Measurements from ENCODE around the gene RFX2.
"Not testable (repeated sequence)": the region's sequence is repeated elsewhere in the genome, so short reads cannot be mapped to it uniquely, and the experiment has no call there.

The RFX2 gene

DNA sequence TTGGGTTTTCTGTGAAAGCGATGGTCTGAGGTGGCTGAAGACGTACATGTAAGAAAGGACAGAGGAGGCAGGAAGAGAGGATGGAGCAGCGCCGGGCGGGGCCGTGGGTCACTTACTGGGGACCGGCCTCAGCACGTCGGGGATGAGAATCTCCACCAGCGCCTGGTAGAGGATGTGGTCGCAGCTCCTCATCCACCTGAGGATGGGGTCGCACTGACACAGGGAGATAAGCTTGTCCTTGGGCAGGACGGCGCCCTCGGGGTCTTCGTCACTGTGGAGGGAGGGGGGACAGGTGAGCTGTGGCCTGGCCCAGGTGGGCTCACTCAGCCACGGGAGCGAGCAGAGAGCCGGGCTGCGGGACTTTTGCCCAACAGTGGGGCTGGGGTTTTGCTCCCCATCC, 103.4 kb downstream of the RFX2 start:
- TF ChIP-seq, protein P1, sequence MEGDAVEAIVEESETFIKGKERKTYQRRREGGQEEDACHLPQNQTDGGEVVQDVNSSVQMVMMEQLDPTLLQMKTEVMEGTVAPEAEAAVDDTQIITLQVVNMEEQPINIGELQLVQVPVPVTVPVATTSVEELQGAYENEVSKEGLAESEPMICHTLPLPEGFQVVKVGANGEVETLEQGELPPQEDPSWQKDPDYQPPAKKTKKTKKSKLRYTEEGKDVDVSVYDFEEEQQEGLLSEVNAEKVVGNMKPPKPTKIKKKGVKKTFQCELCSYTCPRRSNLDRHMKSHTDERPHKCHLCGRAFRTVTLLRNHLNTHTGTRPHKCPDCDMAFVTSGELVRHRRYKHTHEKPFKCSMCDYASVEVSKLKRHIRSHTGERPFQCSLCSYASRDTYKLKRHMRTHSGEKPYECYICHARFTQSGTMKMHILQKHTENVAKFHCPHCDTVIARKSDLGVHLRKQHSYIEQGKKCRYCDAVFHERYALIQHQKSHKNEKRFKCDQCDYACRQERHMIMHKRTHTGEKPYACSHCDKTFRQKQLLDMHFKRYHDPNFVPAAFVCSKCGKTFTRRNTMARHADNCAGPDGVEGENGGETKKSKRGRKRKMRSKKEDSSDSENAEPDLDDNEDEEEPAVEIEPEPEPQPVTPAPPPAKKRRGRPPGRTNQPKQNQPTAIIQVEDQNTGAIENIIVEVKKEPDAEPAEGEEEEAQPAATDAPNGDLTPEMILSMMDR (IDR thresholded peaks at IDR 0.05; ENCODE audit: insufficient read depth, low read length, missing control alignments), result no peak
- no peak overlapping the region for H3K4me3 ChIP-seq (ENCODE audit: low read depth, low read length)
- CTCF ChIA-PET, result interaction anchor here (1.1 to 2.2 kb wide), 4 partner anchors 11 to 20 kb away, joined by 4 to 11 read pairs (median 5); no protein-coding TSS in a partner anchor
- no peak for DNase-seq (ENCODE audit: low read depth, low spot score)
- POLR2A ChIA-PET, result no interaction called here

DNA sequence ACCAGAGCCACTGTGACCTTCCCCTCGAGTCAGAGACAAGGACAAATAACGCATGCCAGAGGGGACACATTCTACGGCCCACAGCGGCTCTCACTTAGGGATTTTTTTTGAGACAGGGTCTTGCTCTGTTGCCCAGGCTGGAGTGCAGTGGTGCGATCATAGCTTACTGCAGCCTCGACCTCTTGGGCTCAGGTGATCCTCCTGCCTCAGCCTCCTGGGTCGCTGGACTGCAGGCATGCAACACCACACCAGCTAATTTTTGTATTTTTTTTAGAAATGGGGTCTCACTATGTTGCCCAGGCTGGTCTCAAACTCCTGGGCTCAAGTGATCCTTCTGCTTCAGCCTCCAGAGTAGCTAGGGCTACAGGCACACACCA, 104.2 kb downstream of the RFX2 start:
- POLR2A ChIA-PET; DNase-seq (ENCODE audit: low read depth, low spot score); H3K4me3 ChIP-seq (ENCODE audit: low read depth, low read length): not testable (repeated sequence)
- CTCF ChIA-PET, result interaction anchor here (0.9 to 2.2 kb wide), 3 partner anchors 16 to 38 kb away, joined by 3 to 11 read pairs (median 3); no protein-coding TSS in a partner anchor

DNA sequence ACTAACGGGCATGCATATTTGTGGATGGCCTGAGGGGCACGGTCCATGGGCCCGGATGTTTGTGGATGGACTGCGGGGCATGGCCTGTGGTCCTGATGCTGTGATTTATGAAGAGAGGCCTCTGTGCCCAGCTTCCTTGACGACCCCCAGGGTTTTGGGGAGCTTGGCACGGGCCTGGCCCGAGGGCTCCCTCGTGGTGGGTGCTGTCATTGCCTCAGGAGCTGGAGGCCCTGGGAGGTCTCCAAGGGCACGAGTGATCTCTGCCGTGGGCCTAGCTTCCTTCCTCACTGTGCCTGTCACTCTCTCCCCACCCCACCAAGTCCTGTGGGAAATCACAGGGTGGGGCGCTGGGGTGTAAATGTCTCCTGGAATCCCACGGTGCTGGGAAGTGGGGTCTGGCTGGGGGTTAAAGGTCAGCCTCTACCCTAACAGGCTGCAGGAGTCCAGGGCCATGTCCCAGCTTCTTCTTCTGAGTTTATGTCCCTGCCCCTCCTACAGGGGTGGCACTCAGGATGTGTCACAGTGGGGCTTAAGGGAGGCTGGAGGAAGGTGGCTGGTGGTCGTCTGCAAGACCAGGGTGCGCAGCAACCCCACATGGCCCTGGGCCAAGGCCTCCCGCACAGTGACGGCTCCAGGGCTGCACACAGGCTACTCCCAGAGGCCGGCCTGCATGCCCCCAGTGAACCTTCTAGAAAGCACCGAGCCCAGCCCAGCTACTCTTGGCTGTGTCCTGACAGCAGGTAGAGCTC, 104.8 kb downstream of the RFX2 start:
- CTCF ChIA-PET, result interaction anchor here (0.9 to 2.2 kb wide), 4 partner anchors 14 to 38 kb away, joined by 3 to 11 read pairs (median 3); no protein-coding TSS in a partner anchor

DNA sequence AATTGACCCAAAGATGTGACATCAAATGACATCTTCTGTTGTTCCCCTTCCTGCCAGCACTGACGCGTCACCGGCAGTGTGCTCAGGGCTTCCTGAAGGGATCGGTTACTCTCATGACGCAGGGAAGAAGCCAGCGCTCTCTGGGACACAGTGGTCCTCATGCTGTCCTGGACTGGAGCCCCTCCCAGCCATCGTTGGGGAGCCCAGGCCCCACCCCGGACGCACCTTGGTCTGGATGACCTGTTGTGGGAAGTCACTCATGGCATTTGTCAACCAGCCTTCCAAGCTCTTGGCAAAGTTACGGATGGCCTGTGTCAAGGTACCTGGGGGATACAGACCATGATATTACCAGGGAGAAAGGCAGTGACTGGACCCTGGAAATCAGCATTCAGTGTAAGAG, 106.3 kb downstream of the RFX2 start:
- ChIA-PET CTCF (interaction anchor here (7.0 kb wide), 1 partner anchor 16 kb away, joined by 60 read pairs; no protein-coding TSS in a partner anchor), POLR2A (no interaction called here)
- TF ChIP-seq, protein P1 (IDR thresholded peaks at IDR 0.05; ENCODE audit: insufficient read depth, low read length, missing control alignments), result no peak
- no peak for DNase-seq (ENCODE audit: low read depth, low spot score)
- H3K4me3 ChIP-seq (ENCODE audit: low read depth, low read length), result no peak overlapping the region

More for the DNA sequence above, 104.8 kb downstream of the RFX2 start:
- no peak overlapping the region for H3K4me3 ChIP-seq (ENCODE audit: low read depth, low read length)
- no peak for DNase-seq (ENCODE audit: low read depth, low spot score)
- POLR2A ChIA-PET, result no interaction called here
- TF ChIP-seq, protein P1 (IDR thresholded peaks at IDR 0.05; ENCODE audit: insufficient read depth, low read length, missing control alignments), result no peak

DNA sequence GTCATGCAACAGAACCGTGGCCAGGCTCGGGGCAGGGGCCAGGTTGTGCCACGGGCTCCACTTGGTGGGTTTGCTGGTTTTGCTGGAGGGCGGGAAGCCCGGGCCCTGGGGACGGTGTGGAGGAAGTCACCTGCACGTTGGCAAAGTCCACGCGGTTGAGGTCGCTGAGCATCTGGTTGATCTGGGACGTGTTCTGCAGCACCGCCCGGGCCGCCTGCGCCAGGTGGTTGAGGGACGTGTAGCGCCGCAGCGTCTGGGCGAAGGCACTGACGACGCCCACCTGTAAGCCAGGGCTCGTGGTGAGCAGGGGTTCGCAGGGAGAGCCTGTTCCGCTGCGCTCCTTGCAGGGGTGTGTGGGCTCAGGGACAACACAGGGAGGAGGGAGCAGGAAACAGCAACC, 107.7 kb downstream of the RFX2 start:
- TF ChIP-seq, protein P1 (IDR thresholded peaks at IDR 0.05; ENCODE audit: insufficient read depth, low read length, missing control alignments), result no peak
- H3K4me3 ChIP-seq (ENCODE audit: low read depth, low read length), result no peak overlapping the region
- DNase-seq (ENCODE audit: low read depth, low spot score), result no peak
- CTCF ChIA-PET, result interaction anchor here (1.0 to 7.0 kb wide), 5 partner anchors 9 to 35 kb away, joined by 3 to 60 read pairs (median 5); no protein-coding TSS in a partner anchor
- POLR2A ChIA-PET, result no interaction called here

DNA sequence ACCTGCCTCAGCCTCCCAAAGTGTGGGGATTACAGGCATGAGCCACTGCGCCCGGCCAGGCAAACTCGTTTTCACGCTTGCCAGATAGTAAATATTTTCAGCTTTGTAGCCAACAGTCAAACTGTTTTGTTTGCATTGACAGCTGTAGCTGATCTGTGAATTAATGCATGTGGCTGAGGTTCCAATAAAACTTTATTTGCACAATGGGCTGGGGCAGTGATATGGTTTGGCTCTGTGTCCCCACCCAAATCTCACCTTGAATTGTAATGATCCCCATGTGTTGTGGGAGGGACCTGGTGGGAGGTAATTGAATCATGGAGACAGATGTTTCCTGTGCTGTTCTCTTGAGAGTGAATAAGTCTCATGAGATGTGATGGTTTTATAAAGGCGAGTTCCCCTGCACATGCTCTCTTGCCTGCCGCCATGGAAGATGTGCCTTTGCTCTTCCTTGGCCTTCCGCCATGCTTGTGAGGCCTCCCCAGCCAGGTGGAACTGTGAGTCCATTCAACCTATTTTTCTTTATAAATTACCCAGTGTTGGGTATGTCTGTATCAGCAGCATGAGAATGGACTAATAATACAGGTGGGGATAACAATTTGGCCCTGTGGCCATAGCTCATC, 110.0 kb downstream of the RFX2 start:
- TF ChIP-seq, protein P1 (IDR thresholded peaks at IDR 0.05; ENCODE audit: insufficient read depth, low read length, missing control alignments), result no peak
- POLR2A ChIA-PET, result no interaction called here
- no peak for DNase-seq (ENCODE audit: low read depth, low spot score)
- CTCF ChIA-PET, result interaction anchor here (0.8 to 7.0 kb wide), 9 partner anchors 8 to 196 kb away, joined by 3 to 60 read pairs (median 3); no protein-coding TSS in a partner anchor
- no peak overlapping the region for H3K4me3 ChIP-seq (ENCODE audit: low read depth, low read length)
